Measurements from ENCODE around the gene SHH.
"Not testable (repeated sequence)": the region's sequence is repeated elsewhere in the genome, so short reads cannot be mapped to it uniquely, and the experiment has no call there.

Gene SHH

GRCh38 chr7:155840909-155841308 lies 28.6 kb upstream of the SHH start:
- in situ Hi-C loops (cut with HindIII; ENCODE audit: low pct_ligation_motif_present, low sequenced_read_pairs) = no loop called here

GRCh38 chr7:155840262-155840885 lies 28.1 kb upstream of the SHH start:
- Histone ChIP-seq H3K27me3 (replicated peaks) (peaks cover 3% of the 10 kb centered on the region), H3K27ac (no peak overlapping the region), H3K36me3 (replicated peaks) (no peaks in the 10 kb centered on the region), H3K4me3 (ENCODE audit: low read depth, low read length) (no peak overlapping the region)
- no peak for DNase-seq
- TF ChIP-seq, protein P1, sequence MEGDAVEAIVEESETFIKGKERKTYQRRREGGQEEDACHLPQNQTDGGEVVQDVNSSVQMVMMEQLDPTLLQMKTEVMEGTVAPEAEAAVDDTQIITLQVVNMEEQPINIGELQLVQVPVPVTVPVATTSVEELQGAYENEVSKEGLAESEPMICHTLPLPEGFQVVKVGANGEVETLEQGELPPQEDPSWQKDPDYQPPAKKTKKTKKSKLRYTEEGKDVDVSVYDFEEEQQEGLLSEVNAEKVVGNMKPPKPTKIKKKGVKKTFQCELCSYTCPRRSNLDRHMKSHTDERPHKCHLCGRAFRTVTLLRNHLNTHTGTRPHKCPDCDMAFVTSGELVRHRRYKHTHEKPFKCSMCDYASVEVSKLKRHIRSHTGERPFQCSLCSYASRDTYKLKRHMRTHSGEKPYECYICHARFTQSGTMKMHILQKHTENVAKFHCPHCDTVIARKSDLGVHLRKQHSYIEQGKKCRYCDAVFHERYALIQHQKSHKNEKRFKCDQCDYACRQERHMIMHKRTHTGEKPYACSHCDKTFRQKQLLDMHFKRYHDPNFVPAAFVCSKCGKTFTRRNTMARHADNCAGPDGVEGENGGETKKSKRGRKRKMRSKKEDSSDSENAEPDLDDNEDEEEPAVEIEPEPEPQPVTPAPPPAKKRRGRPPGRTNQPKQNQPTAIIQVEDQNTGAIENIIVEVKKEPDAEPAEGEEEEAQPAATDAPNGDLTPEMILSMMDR (IDR thresholded peaks at IDR 0.05; ENCODE audit: low read depth, low read length, missing control alignments) = no peak
- in situ Hi-C loops (cut with HindIII; ENCODE audit: low pct_ligation_motif_present, low sequenced_read_pairs) = no loop called here

More at GRCh38 chr7:155840909-155841308, 28.6 kb upstream of the SHH start:
- DNase-seq = no peak
- Histone ChIP-seq H3K4me3 (ENCODE audit: low read depth, low read length) (no peak overlapping the region), H3K36me3 (replicated peaks) (no peaks in the 10 kb centered on the region), H3K27me3 (replicated peaks) (peaks cover 3% of the 10 kb centered on the region), H3K27ac (no peak overlapping the region)
- TF ChIP-seq, protein P1 (IDR thresholded peaks at IDR 0.05; ENCODE audit: low read depth, low read length, missing control alignments) = no peak

GRCh38 chr7:155839461-155839860 lies 27.2 kb upstream of the SHH start:
- in situ Hi-C loops (cut with HindIII; ENCODE audit: low pct_ligation_motif_present, low sequenced_read_pairs) = no loop called here
- H3K4me3 ChIP-seq (ENCODE audit: low read depth, low read length) = no peak overlapping the region
- H3K27ac ChIP-seq = no peak overlapping the region
- TF ChIP-seq, protein P1 (IDR thresholded peaks at IDR 0.05; ENCODE audit: low read depth, low read length, missing control alignments) = no peak
- peaks cover 3% of the 10 kb centered on the region for H3K27me3 ChIP-seq (replicated peaks)
- no peak for DNase-seq
- H3K36me3 ChIP-seq (replicated peaks) = no peaks in the 10 kb centered on the region

DNA sequence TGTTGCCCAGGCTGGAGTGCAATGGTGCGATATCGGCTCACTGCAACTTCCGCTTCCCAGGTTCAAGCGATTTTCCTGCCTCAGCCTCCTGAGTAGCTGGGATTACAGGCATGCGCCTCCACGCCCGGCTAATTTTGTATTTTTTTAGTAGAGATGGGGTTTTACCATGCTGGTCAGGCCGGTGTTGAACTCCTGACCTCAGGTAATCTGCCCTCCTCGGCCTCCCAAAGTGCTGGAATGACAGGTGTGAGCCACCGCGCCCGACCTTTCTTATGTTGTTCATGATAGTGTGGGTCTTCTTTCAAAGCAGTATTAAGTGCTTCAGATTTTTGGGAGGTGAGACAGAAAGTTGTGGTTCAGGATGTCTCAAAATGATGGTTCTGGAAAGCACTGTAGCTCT lies 26.0 kb upstream of the SHH start:
- H3K27ac ChIP-seq; DNase-seq; H3K36me3 ChIP-seq (replicated peaks); in situ Hi-C loops (cut with HindIII; ENCODE audit: low pct_ligation_motif_present, low sequenced_read_pairs); H3K4me3 ChIP-seq (ENCODE audit: low read depth, low read length); H3K27me3 ChIP-seq (replicated peaks): not testable (repeated sequence)

- Histone ChIP-seq H3K27ac (no peak overlapping the region), H3K36me3 (replicated peaks) (no peaks in the 10 kb centered on the region), H3K4me3 (ENCODE audit: low read depth, low read length) (no peak overlapping the region), H3K27me3 (replicated peaks) (peaks cover 4% of the 10 kb centered on the region)
- DNase-seq = no peak
- in situ Hi-C loops (cut with HindIII; ENCODE audit: low pct_ligation_motif_present, low sequenced_read_pairs) = no loop called here
- TF ChIP-seq, protein P1 (IDR thresholded peaks at IDR 0.05; ENCODE audit: low read depth, low read length, missing control alignments) = no peak
Observed at GRCh38 chr7:155837126-155837479, 24.8 kb upstream of the SHH start.

DNA sequence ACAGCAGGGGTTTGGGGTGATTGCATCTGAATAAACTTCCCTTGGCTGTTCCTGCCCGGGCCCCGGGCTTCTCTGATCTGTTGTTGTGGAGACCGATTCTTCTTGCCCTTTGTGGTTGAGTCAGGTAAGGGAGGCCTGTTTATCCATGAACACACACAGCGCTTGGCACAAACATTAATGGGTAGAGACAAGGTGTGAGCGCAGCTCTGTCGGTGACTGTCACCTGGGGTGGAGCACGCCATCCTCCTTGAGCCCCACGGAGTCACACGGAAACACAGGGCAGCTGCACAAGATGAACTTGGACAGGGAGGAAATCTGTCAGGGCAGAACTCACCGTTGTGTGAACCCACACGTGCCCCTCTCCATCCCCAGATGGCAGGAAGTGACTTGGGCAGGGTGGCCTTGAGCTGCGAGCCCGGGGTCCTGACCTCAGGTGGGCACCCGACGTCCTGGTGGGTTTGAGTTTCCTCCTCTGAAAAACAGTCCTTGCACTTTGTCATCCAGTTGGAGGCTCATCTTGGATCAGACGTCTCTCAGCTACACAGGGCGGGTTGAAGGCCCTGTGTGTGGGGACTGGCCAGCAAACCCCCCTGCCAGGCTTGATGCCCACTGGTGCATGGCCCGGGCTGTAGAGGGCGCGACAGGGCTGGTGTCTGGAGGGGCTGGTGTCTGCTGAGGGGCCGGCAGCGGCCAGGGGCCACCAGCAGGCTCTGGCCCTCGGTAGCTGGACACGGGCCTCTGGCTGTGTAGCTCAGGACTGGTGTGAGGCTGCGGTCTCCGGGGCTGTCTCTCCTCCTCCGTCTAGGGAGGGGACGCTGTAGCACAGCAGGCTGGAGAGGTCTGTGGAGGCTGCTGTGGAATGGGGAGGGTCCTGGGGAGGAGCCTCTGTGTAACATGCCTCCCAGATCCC lies 24.2 kb upstream of the SHH start:
- TF ChIP-seq, protein P1 (IDR thresholded peaks at IDR 0.05; ENCODE audit: low read depth, low read length, missing control alignments) = no peak
- no peaks in the 10 kb centered on the region for H3K36me3 ChIP-seq (replicated peaks)
- in situ Hi-C loops (cut with HindIII; ENCODE audit: low pct_ligation_motif_present, low sequenced_read_pairs) = no loop called here
- no peak for DNase-seq
- no peak overlapping the region for H3K4me3 ChIP-seq (ENCODE audit: low read depth, low read length)
- H3K27me3 ChIP-seq (replicated peaks) = peaks cover 4% of the 10 kb centered on the region
- no peak overlapping the region for H3K27ac ChIP-seq

Data from brain microvascular endothelial cell (primary cell).